HG02588 (cell line): ENCODE data around the gene RALGDS.
"Not testable (repeated sequence)": the region's sequence is repeated elsewhere in the genome, so short reads cannot be mapped to it uniquely, and the experiment has no call there.

Experiments used
- ATAC-seq: cut with Tn5 transposase; IDR thresholded peaks from one replicate; pipeline ENCODE4 v1.9.1; 2021; ENCODE audit warnings: mild to moderate bottlenecking, moderate library complexity; ENCODE audit not compliant: unreplicated experiment

Gene RALGDS

GRCh38 chr9:133070985-133071384 lies 50.1 kb downstream of the RALGDS start:
- not testable (repeated sequence) for ATAC-seq

GRCh38 chr9:133070500-133070961 lies 50.5 kb downstream of the RALGDS start:
- not testable (repeated sequence) for ATAC-seq

GRCh38 chr9:133068431-133068830 lies 52.6 kb downstream of the RALGDS start:
- ATAC-seq, result not testable (repeated sequence)

- ATAC-seq, result no peak
These were observed 53.2 kb downstream of the RALGDS start for GRCh38 chr9:133067813-133068212.

- ATAC-seq, result no peak
These were observed 54.0 kb downstream of the RALGDS start for GRCh38 chr9:133067006-133067405.

GRCh38 chr9:133066181-133066983 lies 54.7 kb downstream of the RALGDS start:
- no peak for ATAC-seq

- no peak for ATAC-seq
These were observed 56.0 kb downstream of the RALGDS start for GRCh38 chr9:133065070-133065388.

GRCh38 chr9:133064241-133065069 lies 56.6 kb downstream of the RALGDS start:
- ATAC-seq, result no peak

GRCh38 chr9:133063500-133064231 lies 57.4 kb downstream of the RALGDS start:
- no peak for ATAC-seq

- ATAC-seq, result no peak
These were observed 57.9 kb downstream of the RALGDS start for GRCh38 chr9:133063159-133063499.

- not testable (repeated sequence) for ATAC-seq
These were observed 58.5 kb downstream of the RALGDS start for GRCh38 chr9:133062569-133062968.

- ATAC-seq, result not testable (repeated sequence)
These were observed 59.3 kb downstream of the RALGDS start, which contains the start of gene CEL for GRCh38 chr9:133061764-133062145. Gene CEL, plus strand, starts transcription at chr9:133061981. Its CDS starts 22 bp downstream, at chr9:133062003.

GRCh38 chr9:133061019-133061763 lies 59.8 kb downstream of the RALGDS start:
- ATAC-seq, result not testable (repeated sequence)

GRCh38 chr9:133060417-133060841 lies 60.6 kb downstream of the RALGDS start:
- no peak for ATAC-seq

GRCh38 chr9:133059623-133060022 lies 61.4 kb downstream of the RALGDS start:
- no peak for ATAC-seq

GRCh38 chr9:133058550-133059320 lies 62.3 kb downstream of the RALGDS start:
- ATAC-seq, result no peak

GRCh38 chr9:133058071-133058470 lies 63.0 kb downstream of the RALGDS start:
- ATAC-seq, result no peak

- ATAC-seq, result no peak
These were observed 63.5 kb downstream of the RALGDS start for GRCh38 chr9:133057553-133057952.

- ATAC-seq, result no peak
These were observed 64.0 kb downstream of the RALGDS start for GRCh38 chr9:133057006-133057405.

GRCh38 chr9:133056533-133056932 lies 64.5 kb downstream of the RALGDS start:
- no peak for ATAC-seq
